Activated naive CD8-positive, alpha-beta T cell treated with anti-CD3 and anti-CD28 coated beads, Interleukin-2, amount 50 U/mL, for 24 hours (primary cell): ENCODE measurements around the gene TRIM49D2.
"Not testable (repeated sequence)": the region's sequence is repeated elsewhere in the genome, so short reads cannot be mapped to it uniquely, and the experiment has no call there.

ENCODE experiments used
- ATAC-seq: fragments of 150-1000 bp; cut with Tn5 transposase; one replicate; pipeline ENCODE4 v1.10.0; 2021
- DNase-seq: peaks from one replicate; pipeline ENCODE4 v3.0.0; 2021
- H3K27ac Mint-ChIP-seq: one replicate; pipeline ENCODE4 v1.8.0; 2021; ENCODE audit warnings: mild to moderate bottlenecking, mixed read lengths
- H3K27me3 Mint-ChIP-seq: one replicate; pipeline ENCODE4 v1.8.0; 2021; ENCODE audit warnings: mixed read lengths
- H3K36me3 Mint-ChIP-seq: one replicate; pipeline ENCODE4 v1.8.0; 2021; ENCODE audit warnings: low read depth, mixed read lengths
- H3K4me1 Mint-ChIP-seq: one replicate; pipeline ENCODE4 v1.8.0; 2021; ENCODE audit warnings: mixed read lengths
- H3K4me3 Mint-ChIP-seq: one replicate; pipeline ENCODE4 v1.8.0; 2021; ENCODE audit warnings: mild to moderate bottlenecking, moderate library complexity, mixed read lengths
- H3K9me3 Mint-ChIP-seq: one replicate; pipeline ENCODE4 v1.8.0; 2021; ENCODE audit warnings: mixed read lengths

TRIM49D2 gene

GRCh38 chr11:89923764-89924163 is at the start of gene TRIM49D2:
TSS of gene TRIM49D2 (plus strand) at chr11:89924064. CDS start at chr11:89926762, 2,698 bp downstream.
- not testable (repeated sequence) for H3K4me3 Mint-ChIP-seq, H3K27me3 Mint-ChIP-seq, H3K4me1 Mint-ChIP-seq, H3K27ac Mint-ChIP-seq, ATAC-seq, H3K36me3 Mint-ChIP-seq, DNase-seq, H3K9me3 Mint-ChIP-seq

- not testable (repeated sequence) for H3K27ac Mint-ChIP-seq, H3K36me3 Mint-ChIP-seq, ATAC-seq, H3K9me3 Mint-ChIP-seq, DNase-seq, H3K27me3 Mint-ChIP-seq, H3K4me3 Mint-ChIP-seq, H3K4me1 Mint-ChIP-seq
Measured at GRCh38 chr11:89877511-89877910, 46.4 kb upstream of the TRIM49D2 start.

- not testable (repeated sequence) for ATAC-seq, DNase-seq, H3K9me3 Mint-ChIP-seq, H3K27ac Mint-ChIP-seq, H3K4me3 Mint-ChIP-seq, H3K27me3 Mint-ChIP-seq, H3K36me3 Mint-ChIP-seq, H3K4me1 Mint-ChIP-seq
Measured at GRCh38 chr11:89893245-89893644, 30.6 kb upstream of the TRIM49D2 start.

GRCh38 chr11:89900809-89901208 is 23.1 kb upstream of the TRIM49D2 start:
- not testable (repeated sequence) for H3K27ac Mint-ChIP-seq, H3K9me3 Mint-ChIP-seq, DNase-seq, H3K4me1 Mint-ChIP-seq, H3K4me3 Mint-ChIP-seq, H3K27me3 Mint-ChIP-seq, H3K36me3 Mint-ChIP-seq
- peak; percentile 42 for ATAC-seq

GRCh38 chr11:89922195-89922660 is 1.6 kb upstream of the TRIM49D2 start, which contains the start of gene TRIM49D1:
TSS of gene TRIM49D1 (minus strand) at chr11:89922245. CDS start at chr11:89917710, 4,535 bp downstream.
- Mint-ChIP-seq H3K36me3 (no peaks in the 10 kb centered on the region), H3K4me3 (no peak within 1 kb of the TSS), H3K27ac (no peak within 1 kb of the TSS), H3K27me3 (no peaks in the 10 kb centered on the region), H3K4me1 (no peaks in the 10 kb centered on the region), H3K9me3 (no peaks in the 10 kb centered on the region)
- ATAC-seq (no peak), DNase-seq (no peak)

- ATAC-seq, H3K27ac Mint-ChIP-seq, DNase-seq, H3K4me3 Mint-ChIP-seq, H3K9me3 Mint-ChIP-seq, H3K36me3 Mint-ChIP-seq, H3K27me3 Mint-ChIP-seq, H3K4me1 Mint-ChIP-seq: not testable (repeated sequence)
Measured at GRCh38 chr11:89960833-89961232, 37.0 kb downstream of the TRIM49D2 start.

GRCh38 chr11:89965737-89966136 is 41.9 kb downstream of the TRIM49D2 start, which contains the start of gene TRIM64:
TSS of gene TRIM64 (plus strand) at chr11:89966037. CDS start at chr11:89968504, 2,467 bp downstream.
- not testable (repeated sequence) for DNase-seq, H3K36me3 Mint-ChIP-seq, H3K27me3 Mint-ChIP-seq, H3K4me3 Mint-ChIP-seq, ATAC-seq, H3K4me1 Mint-ChIP-seq, H3K9me3 Mint-ChIP-seq, H3K27ac Mint-ChIP-seq
